Neuron (in vitro differentiated cells): ENCODE data around the gene TNMD.
"Not testable (repeated sequence)": the region's sequence is repeated elsewhere in the genome, so short reads cannot be mapped to it uniquely, and the experiment has no call there.

Source experiments
- H2AFZ ChIP-seq: one replicate; pipeline ENCODE4 v1.6.1; 2013; ENCODE audit warnings: low read depth, mild to moderate bottlenecking, inconsistent platforms, low read length, moderate library complexity
- H3K27me3 ChIP-seq: one replicate; pipeline ENCODE4 v1.6.1; 2013; ENCODE audit warnings: low read length; ENCODE audit not compliant: insufficient read depth
- H3K36me3 ChIP-seq: one replicate; pipeline ENCODE4 v1.6.1; 2013; ENCODE audit warnings: low read length; ENCODE audit not compliant: insufficient read depth
- H3K4me1 ChIP-seq: one replicate; pipeline ENCODE4 v1.6.1; 2013; ENCODE audit warnings: low read length; ENCODE audit not compliant: insufficient read depth
- H3K4me3 ChIP-seq: 2 replicates; pipeline ENCODE4 v1.5.1; 2013; ENCODE audit warnings: mild to moderate bottlenecking, low read length, moderate library complexity
- H3K9me3 ChIP-seq: one replicate; pipeline ENCODE4 v1.6.1; 2013; ENCODE audit warnings: low read length

Gene TNMD

GRCh38 chrX:100584611-100585010, at the start of gene TNMD:
TSS of gene TNMD (plus strand) at chrX:100584936. CDS start at chrX:100585019, 83 bp downstream.
- no peaks in the 10 kb centered on the region for H3K9me3 ChIP-seq
- no peaks in the 10 kb centered on the region for H3K36me3 ChIP-seq
- H3K27me3 ChIP-seq = peaks cover 2% of the 10 kb centered on the region
- peaks cover 7% of the 10 kb centered on the region for H3K4me1 ChIP-seq
- no peak within 1 kb of the TSS for H3K4me3 ChIP-seq
- H2AFZ ChIP-seq = no peak within 1 kb of the TSS

GRCh38 chrX:100565534-100565933, 19.2 kb upstream of the TNMD start:
- H3K9me3 ChIP-seq, H2AFZ ChIP-seq, H3K27me3 ChIP-seq, H3K4me1 ChIP-seq, H3K4me3 ChIP-seq, H3K36me3 ChIP-seq: not testable (repeated sequence)

GRCh38 chrX:100586747-100587146, 2.0 kb downstream of the TNMD start:
- Histone ChIP-seq H3K27me3 (peaks cover 8% of the 10 kb centered on the region), H3K9me3 (no peaks in the 10 kb centered on the region), H2AFZ (no peak overlapping the region), H3K36me3 (no peaks in the 10 kb centered on the region), H3K4me1 (peaks cover 2% of the 10 kb centered on the region), H3K4me3 (no peak overlapping the region)

- Histone ChIP-seq H3K4me1 (no peaks in the 10 kb centered on the region), H3K36me3 (no peaks in the 10 kb centered on the region), H3K4me3 (no peak overlapping the region), H3K9me3 (no peaks in the 10 kb centered on the region), H3K27me3 (peaks cover 8% of the 10 kb centered on the region), H2AFZ (no peak overlapping the region)
These were observed 3.1 kb downstream of the TNMD start for GRCh38 chrX:100587861-100588260.

- no peaks in the 10 kb centered on the region for H3K36me3 ChIP-seq
- H3K27me3 ChIP-seq = peaks cover 8% of the 10 kb centered on the region
- no peaks in the 10 kb centered on the region for H3K4me1 ChIP-seq
- no peak overlapping the region for H3K4me3 ChIP-seq
- no peak overlapping the region for H2AFZ ChIP-seq
- H3K9me3 ChIP-seq = no peaks in the 10 kb centered on the region
These were observed 6.7 kb downstream of the TNMD start for GRCh38 chrX:100591256-100592051.

- H3K4me1 ChIP-seq = no peaks in the 10 kb centered on the region
- no peak overlapping the region for H2AFZ ChIP-seq
- H3K4me3 ChIP-seq = no peak overlapping the region
- H3K36me3 ChIP-seq = no peaks in the 10 kb centered on the region
- H3K27me3 ChIP-seq = peaks cover 7% of the 10 kb centered on the region
- H3K9me3 ChIP-seq = no peaks in the 10 kb centered on the region
These were observed 8.4 kb downstream of the TNMD start for GRCh38 chrX:100593126-100593525.

- H3K4me1 ChIP-seq = no peaks in the 10 kb centered on the region
- no peaks in the 10 kb centered on the region for H3K9me3 ChIP-seq
- no peaks in the 10 kb centered on the region for H3K36me3 ChIP-seq
- H3K27me3 ChIP-seq = peaks cover 6% of the 10 kb centered on the region
- H3K4me3 ChIP-seq = no peak overlapping the region
- no peak overlapping the region for H2AFZ ChIP-seq
These were observed 8.8 kb downstream of the TNMD start for GRCh38 chrX:100593581-100593980.

GRCh38 chrX:100596601-100597000, 11.9 kb downstream of the TNMD start:
- Histone ChIP-seq H3K4me1 (peaks cover 2% of the 10 kb centered on the region), H2AFZ (no peak overlapping the region), H3K4me3 (no peak overlapping the region), H3K36me3 (no peaks in the 10 kb centered on the region), H3K9me3 (no peaks in the 10 kb centered on the region), H3K27me3 (peaks cover 2% of the 10 kb centered on the region)

- Histone ChIP-seq H3K4me3 (no peak overlapping the region), H2AFZ (no peak overlapping the region), H3K9me3 (no peaks in the 10 kb centered on the region), H3K36me3 (no peaks in the 10 kb centered on the region), H3K4me1 (peaks cover 2% of the 10 kb centered on the region), H3K27me3 (peaks cover 2% of the 10 kb centered on the region)
These were observed 14.7 kb downstream of the TNMD start for GRCh38 chrX:100599456-100599855.

GRCh38 chrX:100600340-100600739, 15.6 kb downstream of the TNMD start:
- Histone ChIP-seq H2AFZ (no peak overlapping the region), H3K27me3 (peaks cover 2% of the 10 kb centered on the region), H3K9me3 (no peaks in the 10 kb centered on the region), H3K4me1 (peaks cover 2% of the 10 kb centered on the region), H3K4me3 (no peak overlapping the region), H3K36me3 (no peaks in the 10 kb centered on the region)

GRCh38 chrX:100600758-100601157, 16.0 kb downstream of the TNMD start:
- Histone ChIP-seq H3K9me3 (no peaks in the 10 kb centered on the region), H3K4me1 (peaks cover 2% of the 10 kb centered on the region), H3K27me3 (peaks cover 2% of the 10 kb centered on the region), H3K4me3 (no peak overlapping the region), H3K36me3 (no peaks in the 10 kb centered on the region), H2AFZ (no peak overlapping the region)

- Histone ChIP-seq H2AFZ (no peak overlapping the region), H3K27me3 (no peaks in the 10 kb centered on the region), H3K9me3 (no peaks in the 10 kb centered on the region), H3K4me3 (no peak overlapping the region), H3K36me3 (no peaks in the 10 kb centered on the region), H3K4me1 (peaks cover 6% of the 10 kb centered on the region)
These were observed 22.0 kb downstream of the TNMD start for GRCh38 chrX:100606753-100607152.

GRCh38 chrX:100609591-100609990, 24.9 kb downstream of the TNMD start:
- peaks cover 6% of the 10 kb centered on the region for H3K4me1 ChIP-seq
- H3K27me3 ChIP-seq = no peaks in the 10 kb centered on the region
- H2AFZ ChIP-seq = no peak overlapping the region
- H3K9me3 ChIP-seq = no peaks in the 10 kb centered on the region
- no peaks in the 10 kb centered on the region for H3K36me3 ChIP-seq
- no peak overlapping the region for H3K4me3 ChIP-seq

GRCh38 chrX:100611951-100612350, 27.2 kb downstream of the TNMD start:
- Histone ChIP-seq H3K4me1 (peaks cover 6% of the 10 kb centered on the region), H3K27me3 (no peaks in the 10 kb centered on the region), H2AFZ (no peak overlapping the region), H3K4me3 (no peak overlapping the region), H3K36me3 (no peaks in the 10 kb centered on the region), H3K9me3 (no peaks in the 10 kb centered on the region)
